A549 (cell line): ENCODE results near the gene SLC8A1. TPM values are rescaled to one million over a fixed set of nuclear protein-coding genes. Genes with fewer than 3 reads are reported as not detected.

Source experiments
- ATAC-seq, 2 experiments: fragments of 200-7000 bp in 1 of 2; fragments of >200 bp in 1 of 2; cut with Nextera tagmentation in 1 of 2; cut with Tn5 transposase in 1 of 2; 3 replicates each; pipeline versions ENCODE4 v1.8.0 to v1.9.1; 2018 to 2020; ENCODE audit warnings: mild to moderate bottlenecking in 1 of 2, moderate library complexity in 1 of 2
- CTCF ChIA-PET: fragments of 300-600 bp; sonication (Branson Sonifier 250); formaldehyde crosslinking; extraction: SDS; loops from one replicate; lab custom pipeline; 2021; ENCODE audit warnings: antibody characterized with exemption, inconsistent platforms; lab: Yijun Ruan, JAX
- POLR2A ChIA-PET: fragments of 350-600 bp; formaldehyde crosslinking; extraction: SDS; loops from one replicate; lab custom pipeline; 2021; ENCODE audit warnings: antibody characterized with exemption, inconsistent platforms; lab: Yijun Ruan, JAX
- DNase-seq, 2 experiments: peaks; one replicate each; pipeline versions ENCODE4 v3.0.0 to v3.0.0-alpha.2; 2011 to 2016; ENCODE audit warnings: low read depth in 1 of 2, low spot score in 1 of 2
- FAIRE-seq: peaks from 2 replicates; lab custom pipeline; 2011; peaks lifted over from hg19 to GRCh38; lab: Jason Lieb, UNC
- H3K27ac ChIP-seq, 2 experiments: fragments of >200 bp; sonication (Bioruptor Twin); formaldehyde crosslinking; 3 replicates each; pipeline ENCODE4 v1.5.1; 2016 to 2017
- H3K4me1 ChIP-seq: fragments of >200 bp; sonication (Bioruptor Twin); formaldehyde crosslinking; 3 replicates; pipeline ENCODE4 v1.6.1; 2016
- H3K4me2 ChIP-seq: fragments of >200 bp; sonication (Bioruptor Twin); formaldehyde crosslinking; 3 replicates; pipeline ENCODE4 v1.6.1; 2016
- H3K4me3 ChIP-seq: fragments of >200 bp; sonication (Bioruptor Twin); formaldehyde crosslinking; 3 replicates; pipeline ENCODE4 v1.5.1; 2016
- H3K9me3 ChIP-seq: fragments of >200 bp; sonication (Bioruptor Twin); formaldehyde crosslinking; 3 replicates; pipeline ENCODE4 v1.6.1; 2016
- BHLHE40 ChIP-seq: IDR thresholded peaks from 2 replicates; pipeline ENCODE4 v1.6.1; 2012; ENCODE audit warnings: low read depth, low read length, inconsistent platforms
- CBX2 ChIP-seq: fragments of 200-600 bp; sonication (generic); IDR thresholded peaks from 2 replicates; pipeline ENCODE4 v1.6.1; 2016; ENCODE audit warnings: low read depth, mild to moderate bottlenecking, borderline replicate concordance
- CBX8 ChIP-seq: fragments of 200-600 bp; sonication (generic); IDR thresholded peaks from 2 replicates; pipeline ENCODE4 v1.6.1; 2016
- CHD2 ChIP-seq: fragments of 150-350 bp; IDR thresholded peaks from 2 replicates; pipeline ENCODE4 v1.6.1; 2014; ENCODE audit warnings: low read length; ENCODE audit not compliant: partially characterized antibody
- EHF ChIP-seq: fragments of 250-450 bp; sonication (Bioruptor Pico); IDR thresholded peaks from 2 replicates; pipeline ENCODE4 v1.5.0; 2020; ENCODE audit warnings: mild to moderate bottlenecking
- FOSB ChIP-seq: fragments of 250-450 bp; sonication (Bioruptor Pico); IDR thresholded peaks from 2 replicates; pipeline ENCODE4 v1.5.0; 2020; ENCODE audit warnings: mild to moderate bottlenecking, moderate library complexity
- GATA3 ChIP-seq: IDR thresholded peaks from 2 replicates; pipeline ENCODE4 v1.6.1; 2012; ENCODE audit warnings: borderline replicate concordance
- HDAC2 ChIP-seq: fragments of 200-600 bp; sonication (generic); IDR thresholded peaks from 2 replicates; pipeline ENCODE4 v1.6.1; 2016
- HES2 ChIP-seq: fragments of >200 bp; sonication (Bioruptor Twin); formaldehyde crosslinking; IDR thresholded peaks from 2 replicates; pipeline ENCODE4 v1.6.1; 2016
- HEYL ChIP-seq: fragments of 250-450 bp; sonication (Bioruptor Pico); IDR thresholded peaks from 2 replicates; pipeline ENCODE4 v1.8.0; 2021; ENCODE audit warnings: mild to moderate bottlenecking, moderate library complexity
- HOXA7 ChIP-seq: fragments of 250-450 bp; sonication (Bioruptor Pico); IDR thresholded peaks from 2 replicates; pipeline ENCODE4 v1.5.0; 2020; ENCODE audit warnings: mild to moderate bottlenecking, moderate library complexity
- HOXB5 ChIP-seq: fragments of 250-450 bp; sonication (Bioruptor Pico); IDR thresholded peaks from 2 replicates; pipeline ENCODE4 v1.5.0; 2020; ENCODE audit warnings: mild to moderate bottlenecking, moderate library complexity
- JUN ChIP-seq, 2 experiments: fragments of >200 bp; sonication (Bioruptor Twin); formaldehyde crosslinking; IDR thresholded peaks; 2 replicates in 1 of 2; 3 replicates in 1 of 2; pipeline ENCODE4 v1.6.1; 2016 to 2017
- JUNB ChIP-seq: fragments of >200 bp; sonication (Bioruptor Twin); formaldehyde crosslinking; IDR thresholded peaks from 2 replicates; pipeline ENCODE4 v1.6.1; 2016
- KDM1A ChIP-seq: fragments of 200-600 bp; sonication (generic); IDR thresholded peaks from 2 replicates; pipeline ENCODE4 v1.6.1; 2016; ENCODE audit warnings: low read depth, mild to moderate bottlenecking
- MYC ChIP-seq: IDR thresholded peaks from 2 replicates; pipeline ENCODE4 v1.6.1; 2012; ENCODE audit warnings: mild to moderate bottlenecking, inconsistent platforms, low read length, improper control_type of control experiment, borderline replicate concordance
- NPAS2 ChIP-seq: fragments of 250-450 bp; sonication (Bioruptor Pico); IDR thresholded peaks from 2 replicates; pipeline ENCODE4 v1.8.0; 2022; ENCODE audit warnings: mild to moderate bottlenecking, moderate library complexity, borderline replicate concordance
- NR3C1 ChIP-seq: fragments of >200 bp; sonication (Bioruptor Twin); formaldehyde crosslinking; IDR thresholded peaks from 3 replicates; pipeline ENCODE4 v1.6.1; 2017
- PBX3 ChIP-seq: IDR thresholded peaks from 2 replicates; pipeline ENCODE4 v1.6.1; 2012
- POLR2A ChIP-seq: IDR thresholded peaks from 2 replicates; pipeline ENCODE4 v1.6.1; 2012; ENCODE audit warnings: mild to moderate bottlenecking, low read length
- POLR2AphosphoS2 ChIP-seq: conservative IDR thresholded peaks from 2 replicates; pipeline ENCODE4 v1.6.1; 2012; ENCODE audit warnings: low read length, improper control_type of control experiment, inconsistent platforms
- RAD21 ChIP-seq, 2 experiments: fragments of >200 bp in 1 of 2; sonication (Bioruptor Twin) in 1 of 2; formaldehyde crosslinking in 1 of 2; IDR thresholded peaks in 1 of 2; conservative IDR thresholded peaks in 1 of 2; 2 replicates in 1 of 2; 3 replicates in 1 of 2; pipeline ENCODE4 v1.6.1; 2012 to 2018; ENCODE audit warnings: inconsistent platforms in 1 of 2
- RARB ChIP-seq: fragments of 250-450 bp; sonication (Bioruptor Pico); IDR thresholded peaks from 2 replicates; pipeline ENCODE4 v1.8.0; 2021; ENCODE audit warnings: mild to moderate bottlenecking, moderate library complexity
- RCOR1 ChIP-seq: fragments of 150-350 bp; IDR thresholded peaks from 2 replicates; pipeline ENCODE4 v1.6.1; 2014; ENCODE audit warnings: antibody characterized with exemption, low read length, low read depth
- RFX5 ChIP-seq: fragments of 450-650 bp; IDR thresholded peaks from 2 replicates; pipeline ENCODE4 v1.7.1; 2014; ENCODE audit warnings: antibody characterized with exemption, mild to moderate bottlenecking, moderate library complexity
- RNF2 ChIP-seq: fragments of 200-600 bp; sonication (generic); IDR thresholded peaks from 2 replicates; pipeline ENCODE4 v1.6.1; 2016; ENCODE audit warnings: low read depth, mild to moderate bottlenecking, antibody characterized with exemption, moderate library complexity, borderline replicate concordance
- SMC3 ChIP-seq: fragments of >200 bp; sonication (Bioruptor Twin); formaldehyde crosslinking; IDR thresholded peaks from 3 replicates; pipeline ENCODE4 v1.6.1; 2018; ENCODE audit warnings: inconsistent platforms
- SREBF2 ChIP-seq: fragments of 450-650 bp; IDR thresholded peaks from 2 replicates; pipeline ENCODE4 v1.6.1; 2014; ENCODE audit warnings: mild to moderate bottlenecking, moderate library complexity
- TFCP2L1 ChIP-seq: fragments of 250-450 bp; sonication (Bioruptor Pico); IDR thresholded peaks from 2 replicates; pipeline ENCODE4 v1.5.0; 2021; ENCODE audit warnings: mild to moderate bottlenecking
- TP53 ChIP-seq: fragments of 250-450 bp; sonication (Bioruptor Pico); IDR thresholded peaks from 2 replicates; pipeline ENCODE4 v1.5.0; 2021; ENCODE audit warnings: mild to moderate bottlenecking, moderate library complexity
- ZC3H11A ChIP-seq: fragments of 450-650 bp; IDR thresholded peaks from 2 replicates; pipeline ENCODE4 v1.6.1; 2014; ENCODE audit warnings: antibody characterized with exemption, mild to moderate bottlenecking
- ZFP36 ChIP-seq: fragments of 450-650 bp; IDR thresholded peaks from 2 replicates; pipeline ENCODE4 v1.6.1; 2014; ENCODE audit warnings: borderline replicate concordance; ENCODE audit not compliant: partially characterized antibody
- WGBS: methylation state at CpG from one replicate; pipeline ENCODE4 v1.1.6; 2017; ENCODE audit errors: missing lambda C conversion rate; 5-methylcytosine and 5-hydroxymethylcytosine counted together
- polyA plus RNA-seq, 4 experiments: library from polyadenylated mRNA; depleted of rRNA in 3 of 4; stranded (reverse); fragments of >200 nt; fragmentation: RNase III in 1 of 4; extraction: RNeasy Plus Mini Kit Qiagen cat#74134 plus additional on column Dnase treatment in 1 of 4; gene quantifications; 2 replicates in 3 of 4; 3 replicates in 1 of 4; pipeline ENCODE4 v1.2.3, GENCODE V29; 2011 to 2017

The SLC8A1 gene
- polyA plus RNA-seq, 2 of the 4 experiments (the other 2 are of a cell fraction) = 0.28 to 0.92 TPM

DNA sequence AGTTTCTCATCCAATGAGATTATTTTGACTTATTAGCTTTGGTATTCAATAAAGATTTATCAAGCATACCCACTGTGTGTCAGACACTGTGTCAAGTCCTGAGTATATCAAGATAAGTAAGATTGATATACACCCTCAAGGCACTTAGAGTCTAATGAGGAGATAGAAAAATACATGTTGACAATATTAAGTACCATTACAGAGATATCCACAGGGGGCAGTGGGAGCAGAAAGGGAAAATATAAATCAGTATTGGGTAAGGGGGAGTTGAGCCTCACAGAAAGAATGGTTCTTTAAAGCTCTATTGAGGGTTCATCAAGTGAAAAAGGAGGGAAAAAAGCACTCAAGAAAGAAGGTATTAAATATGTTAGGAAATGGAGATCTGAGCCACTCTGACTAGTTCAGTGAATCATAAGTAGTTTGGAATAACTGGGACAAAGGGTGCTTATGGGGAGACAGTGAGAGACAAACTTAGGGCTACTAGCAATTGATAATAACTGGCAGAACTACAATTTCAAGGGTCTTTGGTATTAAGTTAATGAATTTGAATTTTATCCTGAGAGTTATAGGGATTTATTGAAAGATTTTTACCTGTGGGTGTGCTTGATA lies 45.5 kb upstream of the SLC8A1 start:
- DNase-seq (no peak), FAIRE-seq (no peak), ATAC-seq (peak; percentile 65 to 76; a peak in 3 of 6 replicates)
- Histone ChIP-seq H3K27ac (no peak overlapping the region), H3K4me1 (no peaks in the 10 kb centered on the region), H3K4me3 (no peak overlapping the region), H3K4me2 (no peak overlapping the region), H3K9me3 (no peaks in the 10 kb centered on the region)
- ChIA-PET POLR2A (no interaction called here), CTCF (no interaction called here)
- TF ChIP-seq TP53 (CRISPR knock-in tag) = no peak
- TF ChIP-seq CHD2 = no peak
- no peak for TF ChIP-seq FOSB (CRISPR knock-in tag)
- TF ChIP-seq HOXB5 (CRISPR knock-in tag) = no peak
- no peak for TF ChIP-seq PBX3
- no peak for TF ChIP-seq RARB
- no peak for TF ChIP-seq SMC3
- no peak for TF ChIP-seq HOXA7
- TF ChIP-seq JUNB = no peak
- TF ChIP-seq RAD21 (conservative IDR thresholded peaks at IDR 0.05 in 1 of 2, IDR thresholded peaks at IDR 0.05 in 1 of 2) = no peak
- no peak for TF ChIP-seq NPAS2 (CRISPR knock-in tag)
- TF ChIP-seq BHLHE40 = no peak
- no peak for TF ChIP-seq NR3C1
- no peak for TF ChIP-seq RNF2
- TF ChIP-seq MYC = no peak
- no peak for TF ChIP-seq JUN (IDR thresholded peaks at IDR 0.05)
- no peak for TF ChIP-seq TFCP2L1 (CRISPR knock-in tag)
- TF ChIP-seq CBX8 = no peak

- no peaks in the 10 kb centered on the region for H3K9me3 ChIP-seq
- WGBS = 39% methylated on average over 1 of the region's 1 CpG
- ChIA-PET POLR2A (no interaction called here), CTCF (interaction anchor here (0.9 to 1.5 kb wide), 3 partner anchors 11 to 65 kb away, joined by 3 to 5 read pairs (median 3); no protein-coding TSS in a partner anchor)
- peak overlapping the region; percentile 21; the same call in 1 of the 3 replicates for H3K4me3 ChIP-seq
- H3K27ac ChIP-seq = no peak overlapping the region
- ATAC-seq (peak in 1 of 2 experiments; percentile 45; a peak in 3 of 6 replicates), FAIRE-seq (no peak), DNase-seq (no peak)
- peak overlapping the region; percentile 58 for H3K4me2 ChIP-seq
- H3K4me1 ChIP-seq = no peaks in the 10 kb centered on the region
- TF ChIP-seq GATA3 (no peak), RAD21 (conservative IDR thresholded peaks at IDR 0.05 in 1 of 2, IDR thresholded peaks at IDR 0.05 in 1 of 2) (no peak), RCOR1 (no peak), HES2 (no peak), EHF (no peak), CBX2 (no peak), SREBF2 (no peak), RFX5 (no peak), ZC3H11A (no peak), NPAS2 (CRISPR knock-in tag) (no peak), CHD2 (no peak), POLR2AphosphoS2 (no peak), HEYL (no peak), POLR2A (no peak), TFCP2L1 (CRISPR knock-in tag) (no peak), SMC3 (no peak), ZFP36 (no peak), RNF2 (no peak), HDAC2 (no peak), KDM1A (no peak)
- TF ChIP-seq, all 56 proteins: peak for 0
Measured at GRCh38 chr2:40489678-40489960, 37.7 kb upstream of the SLC8A1 start.
